ENCODE data around the gene DNAJC13.

DNAJC13 gene

DNA sequence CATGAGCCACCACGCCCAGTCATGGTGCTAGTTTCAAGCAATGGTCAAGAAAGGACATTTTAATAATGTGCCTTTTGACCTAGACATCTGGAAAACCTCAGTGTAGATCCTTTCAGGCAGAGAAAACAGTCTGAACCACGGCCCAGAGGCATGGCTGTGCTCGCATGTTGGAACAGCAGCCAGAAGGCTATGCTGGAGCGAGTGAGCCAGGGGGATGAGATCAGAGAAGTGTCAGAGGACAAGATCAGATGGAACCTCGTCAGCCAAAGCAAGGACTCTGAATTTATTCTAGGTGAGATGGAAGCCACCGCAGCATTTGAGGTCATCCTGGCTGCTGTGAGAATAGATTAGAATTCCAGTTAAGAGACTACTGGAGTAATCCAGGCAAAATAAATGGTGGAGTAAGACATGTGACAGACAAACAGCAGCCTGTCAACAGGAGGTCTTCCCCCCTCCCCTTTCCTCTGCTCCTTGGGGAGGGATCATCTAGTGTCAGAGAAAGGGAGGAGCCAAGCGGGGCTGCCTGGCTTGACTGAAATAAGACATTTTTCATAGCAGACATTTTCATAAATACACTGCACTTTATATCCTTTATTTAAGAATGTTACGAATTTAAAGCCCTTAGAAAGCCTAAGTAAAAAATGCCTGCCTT is 139.3 kb downstream of the DNAJC13 start:
- no peak for TF ChIP-seq POLR2AphosphoS5 (IDR thresholded peaks at IDR 0.05; ENCODE audit: borderline replicate concordance, low read depth, low read length)
- no peak for TF ChIP-seq FOXP2 (optimal IDR thresholded peaks at IDR 0.05; ENCODE audit: control extremely low read depth, extremely low read length, insufficient read depth)
- TF ChIP-seq EZH2 (IDR thresholded peaks at IDR 0.05) = no peak
- Histone ChIP-seq H3K9me3 (ENCODE audit: low read depth, low read length) (no peaks in the 10 kb centered on the region), H3K27ac (no peak overlapping the region), H3K36me3 (ENCODE audit: insufficient read depth, low read length) (no peaks in the 10 kb centered on the region; the same call in 1 of the 2 replicates), H3K9ac (ENCODE audit: insufficient read length) (no peak overlapping the region), H3K4me3 (no peak overlapping the region)
- DNase-seq (ENCODE audit: low read depth, low spot score) = no peak

DNA sequence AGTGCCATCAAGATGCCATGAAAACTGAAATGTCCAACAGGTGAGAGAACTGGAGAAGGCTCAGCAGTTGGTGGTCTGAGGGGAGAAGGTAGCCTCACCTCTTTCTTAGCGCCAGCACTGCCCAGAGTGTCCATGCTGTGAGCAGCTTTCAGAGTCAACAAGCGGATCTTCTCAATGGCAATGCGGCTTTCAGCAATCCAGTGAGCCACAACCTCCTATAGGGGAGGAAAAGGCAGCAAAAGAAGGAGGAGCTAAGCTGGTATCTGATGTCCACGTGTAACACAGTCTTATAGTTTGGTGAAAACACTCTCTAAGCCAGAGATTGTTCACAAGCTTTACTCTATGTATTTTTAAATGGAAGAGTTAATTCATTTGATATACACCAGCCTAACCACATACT is 143.7 kb downstream of the DNAJC13 start:
- no peaks in the 10 kb centered on the region; the same call in 1 of the 2 replicates for H3K36me3 ChIP-seq (ENCODE audit: insufficient read depth, low read length)
- TF ChIP-seq FOXP2 (optimal IDR thresholded peaks at IDR 0.05; ENCODE audit: control extremely low read depth, extremely low read length, insufficient read depth) (no peak), EZH2 (IDR thresholded peaks at IDR 0.05) (no peak), POLR2AphosphoS5 (IDR thresholded peaks at IDR 0.05; ENCODE audit: borderline replicate concordance, low read depth, low read length) (no peak)
- H3K9ac ChIP-seq (ENCODE audit: insufficient read length) = no peak overlapping the region
- DNase-seq (ENCODE audit: low read depth, low spot score) = no peak
- no peaks in the 10 kb centered on the region for H3K9me3 ChIP-seq (ENCODE audit: low read depth, low read length)
- no peak overlapping the region for H3K4me3 ChIP-seq
- no peak overlapping the region for H3K27ac ChIP-seq

DNA sequence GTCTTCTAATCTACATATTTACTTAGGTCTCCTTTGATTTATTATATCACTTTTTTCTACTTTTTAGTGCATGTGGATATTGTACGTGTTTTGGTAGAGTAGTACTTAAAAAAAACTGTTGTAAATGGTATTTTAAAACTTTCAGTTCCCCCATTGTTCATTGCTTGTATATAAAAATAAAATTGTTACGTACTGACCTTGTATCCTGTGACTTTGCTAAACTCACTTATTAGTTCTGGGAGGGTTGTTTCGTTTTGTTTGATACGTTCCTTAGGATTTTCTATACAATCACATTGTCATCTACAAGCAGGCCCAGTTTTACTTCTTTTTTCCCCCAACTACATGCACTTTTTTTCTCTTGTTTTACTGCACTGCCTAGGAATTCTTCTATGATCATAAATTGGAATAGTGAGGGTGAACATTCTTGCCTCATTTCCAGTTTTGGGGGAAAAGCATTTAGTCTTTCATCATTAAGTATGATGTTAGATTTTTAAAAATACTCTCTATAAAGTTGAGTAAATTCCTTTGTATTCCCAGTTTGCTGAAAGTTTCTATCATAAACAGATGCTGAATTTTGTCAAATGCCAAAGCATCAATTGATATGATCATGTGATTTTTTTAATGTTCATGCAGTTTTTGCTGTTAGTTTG is 146.2 kb downstream of the DNAJC13 start:
- Histone ChIP-seq H3K9me3 (ENCODE audit: low read depth, low read length) (no peaks in the 10 kb centered on the region), H3K27ac (no peak overlapping the region), H3K36me3 (ENCODE audit: insufficient read depth, low read length) (no peaks in the 10 kb centered on the region; the same call in 1 of the 2 replicates), H3K4me3 (no peak overlapping the region), H3K9ac (ENCODE audit: insufficient read length) (no peak overlapping the region)
- no peak for TF ChIP-seq EZH2 (IDR thresholded peaks at IDR 0.05)
- TF ChIP-seq FOXP2 (optimal IDR thresholded peaks at IDR 0.05; ENCODE audit: control extremely low read depth, extremely low read length, insufficient read depth) = no peak
- TF ChIP-seq POLR2AphosphoS5 (IDR thresholded peaks at IDR 0.05; ENCODE audit: borderline replicate concordance, low read depth, low read length) = no peak
- DNase-seq (ENCODE audit: low read depth, low spot score) = no peak

DNA sequence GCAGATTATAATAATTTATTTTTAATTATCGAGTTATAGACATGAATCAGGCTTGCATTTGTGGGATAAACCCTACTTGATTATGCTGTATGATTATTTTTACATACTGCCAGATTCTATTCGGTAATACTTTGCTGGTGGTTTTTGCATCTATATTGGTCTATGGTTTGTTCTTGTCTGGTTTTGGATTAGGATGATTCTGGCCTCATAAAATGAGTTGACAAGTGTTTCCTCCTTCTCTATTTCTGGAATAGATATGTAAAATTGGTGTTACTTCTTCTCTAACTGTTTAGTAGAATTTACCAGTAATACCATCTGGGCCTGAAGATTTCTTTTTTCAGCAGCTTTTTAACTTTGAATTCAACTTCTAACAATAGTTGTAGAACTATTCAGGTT is 146.8 kb downstream of the DNAJC13 start:
- H3K9me3 ChIP-seq (ENCODE audit: low read depth, low read length) = no peaks in the 10 kb centered on the region
- no peak for DNase-seq (ENCODE audit: low read depth, low spot score)
- TF ChIP-seq EZH2 (IDR thresholded peaks at IDR 0.05) = no peak
- TF ChIP-seq FOXP2 (optimal IDR thresholded peaks at IDR 0.05; ENCODE audit: control extremely low read depth, extremely low read length, insufficient read depth) = no peak
- TF ChIP-seq POLR2AphosphoS5 (IDR thresholded peaks at IDR 0.05; ENCODE audit: borderline replicate concordance, low read depth, low read length) = no peak
- no peak overlapping the region for H3K9ac ChIP-seq (ENCODE audit: insufficient read length)
- no peaks in the 10 kb centered on the region; the same call in 1 of the 2 replicates for H3K36me3 ChIP-seq (ENCODE audit: insufficient read depth, low read length)
- H3K4me3 ChIP-seq = no peak overlapping the region
- H3K27ac ChIP-seq = no peak overlapping the region

DNA sequence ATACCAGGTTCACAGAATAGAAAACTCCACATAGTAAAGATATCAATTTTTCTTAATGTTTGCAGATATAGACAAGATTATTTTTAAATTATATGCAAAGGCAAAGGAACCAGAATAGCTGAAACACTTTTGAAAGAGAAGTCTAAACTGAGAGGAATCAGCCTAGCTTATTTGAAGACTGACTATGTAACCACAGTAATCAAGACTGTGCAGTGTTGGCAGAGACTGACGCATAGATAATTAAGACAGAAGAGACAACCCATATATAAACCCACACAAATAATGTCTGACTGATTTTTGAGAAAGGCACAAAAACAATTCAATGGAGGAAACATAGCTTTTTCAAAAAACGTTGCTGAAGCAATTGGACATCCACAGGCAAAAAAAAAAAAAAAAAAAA is 151.1 kb downstream of the DNAJC13 start:
- Histone ChIP-seq H3K9ac (ENCODE audit: insufficient read length) (no peak overlapping the region), H3K27ac (no peak overlapping the region), H3K36me3 (ENCODE audit: insufficient read depth, low read length) (peaks cover 6% of the 10 kb centered on the region; the same call in 1 of the 2 replicates), H3K9me3 (ENCODE audit: low read depth, low read length) (no peaks in the 10 kb centered on the region), H3K4me3 (no peak overlapping the region)
- TF ChIP-seq EZH2 (IDR thresholded peaks at IDR 0.05) = no peak
- TF ChIP-seq FOXP2 (optimal IDR thresholded peaks at IDR 0.05; ENCODE audit: control extremely low read depth, extremely low read length, insufficient read depth) = no peak
- no peak for TF ChIP-seq POLR2AphosphoS5 (IDR thresholded peaks at IDR 0.05; ENCODE audit: borderline replicate concordance, low read depth, low read length)
- no peak for DNase-seq (ENCODE audit: low read depth, low spot score)

DNA sequence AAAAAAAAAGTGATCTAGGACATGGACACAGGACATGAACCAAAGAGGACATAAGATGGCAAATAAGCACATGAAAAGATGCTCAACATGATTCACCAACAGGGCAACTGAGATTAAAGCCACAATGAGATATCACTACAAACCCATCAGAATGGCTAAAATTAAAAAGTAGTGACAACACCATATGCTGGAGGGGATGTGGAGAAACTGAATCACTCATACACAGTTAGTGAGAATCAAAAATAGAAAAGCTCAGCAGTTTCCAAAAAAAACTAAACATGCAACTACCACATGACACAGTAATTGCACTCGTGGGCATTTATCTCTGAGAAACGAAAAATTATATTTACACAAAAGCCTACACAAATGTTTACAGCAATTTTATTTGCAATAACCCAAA is 151.9 kb downstream of the DNAJC13 start:
- Histone ChIP-seq H3K9me3 (ENCODE audit: low read depth, low read length) (no peaks in the 10 kb centered on the region), H3K36me3 (ENCODE audit: insufficient read depth, low read length) (peaks cover 6% of the 10 kb centered on the region; the same call in 1 of the 2 replicates), H3K4me3 (no peak overlapping the region), H3K9ac (ENCODE audit: insufficient read length) (no peak overlapping the region), H3K27ac (no peak overlapping the region)
- no peak for TF ChIP-seq POLR2AphosphoS5 (IDR thresholded peaks at IDR 0.05; ENCODE audit: borderline replicate concordance, low read depth, low read length)
- no peak for TF ChIP-seq EZH2 (IDR thresholded peaks at IDR 0.05)
- no peak for TF ChIP-seq FOXP2 (optimal IDR thresholded peaks at IDR 0.05; ENCODE audit: control extremely low read depth, extremely low read length, insufficient read depth)
- no peak for DNase-seq (ENCODE audit: low read depth, low spot score)

DNA sequence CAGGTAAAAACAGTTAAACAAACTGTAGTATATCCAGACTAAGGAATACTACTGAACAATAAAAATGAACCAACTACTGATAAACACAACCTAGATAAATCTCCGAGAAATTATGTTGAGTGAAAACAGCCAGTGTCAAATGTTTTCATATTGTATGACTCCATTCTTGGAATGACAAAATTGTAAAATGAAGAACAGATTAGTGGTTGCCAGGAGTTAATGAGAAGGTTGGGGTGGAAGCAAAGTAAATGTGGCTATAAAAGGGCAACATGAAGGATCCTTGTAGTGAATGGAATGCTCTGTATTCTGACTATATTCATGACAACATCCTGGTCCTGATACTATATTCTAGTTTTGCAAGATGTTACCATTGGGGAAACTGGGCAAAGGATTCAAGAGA is 152.3 kb downstream of the DNAJC13 start:
- Histone ChIP-seq H3K9me3 (ENCODE audit: low read depth, low read length) (no peaks in the 10 kb centered on the region), H3K27ac (no peak overlapping the region), H3K36me3 (ENCODE audit: insufficient read depth, low read length) (peaks cover 6% of the 10 kb centered on the region; the same call in 1 of the 2 replicates), H3K4me3 (no peak overlapping the region), H3K9ac (ENCODE audit: insufficient read length) (no peak overlapping the region)
- TF ChIP-seq EZH2 (IDR thresholded peaks at IDR 0.05) = no peak
- DNase-seq (ENCODE audit: low read depth, low spot score) = no peak

DNA sequence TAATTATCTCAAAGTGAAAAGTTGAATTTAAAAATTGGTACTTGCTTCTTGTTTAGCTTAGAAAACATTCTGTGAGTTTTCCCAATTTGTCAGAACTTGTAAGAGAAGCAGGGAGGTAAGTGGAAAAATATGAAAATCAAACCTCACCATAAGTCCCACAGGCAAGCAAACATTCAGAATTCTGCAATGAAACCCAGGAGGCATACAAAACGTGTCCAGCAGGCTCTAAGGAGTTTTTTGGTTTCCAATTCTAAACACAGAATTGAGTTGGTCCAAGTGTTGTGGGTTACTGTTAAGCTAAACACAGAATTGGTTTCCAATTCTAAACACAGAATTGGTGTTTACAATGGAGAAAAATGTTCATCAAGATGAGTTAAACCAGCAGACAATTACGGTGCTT is 152.7 kb downstream of the DNAJC13 start:
- TF ChIP-seq EZH2 (IDR thresholded peaks at IDR 0.05) (no peak), POLR2AphosphoS5 (IDR thresholded peaks at IDR 0.05; ENCODE audit: borderline replicate concordance, low read depth, low read length) (no peak), FOXP2 (optimal IDR thresholded peaks at IDR 0.05; ENCODE audit: control extremely low read depth, extremely low read length, insufficient read depth) (no peak)
- Histone ChIP-seq H3K4me3 (no peak overlapping the region), H3K9ac (ENCODE audit: insufficient read length) (no peak overlapping the region), H3K27ac (no peak overlapping the region), H3K36me3 (ENCODE audit: insufficient read depth, low read length) (peaks cover 6% of the 10 kb centered on the region; the same call in 1 of the 2 replicates), H3K9me3 (ENCODE audit: low read depth, low read length) (no peaks in the 10 kb centered on the region)
- no peak for DNase-seq (ENCODE audit: low read depth, low spot score)
